HG02981 (cell line): ENCODE data around the gene PGP.
"Not testable (repeated sequence)": the region's sequence is repeated elsewhere in the genome, so short reads cannot be mapped to it uniquely, and the experiment has no call there.

Source experiments
- ATAC-seq: cut with Tn5 transposase; IDR thresholded peaks from one replicate; pipeline ENCODE4 v1.9.1; 2021; ENCODE audit warnings: mild to moderate bottlenecking, moderate library complexity; ENCODE audit not compliant: unreplicated experiment

The PGP gene

GRCh38 chr16:2223221-2223941 lies 8.7 kb upstream of the PGP start, which contains the start of gene E4F1:
Gene E4F1, plus strand, starts transcription at chr16:2223591. Its CDS starts 23 bp downstream, at chr16:2223614.
- ATAC-seq: peak; percentile 95

GRCh38 chr16:2216330-2216729 lies 1.7 kb upstream of the PGP start:
- no peak for ATAC-seq

GRCh38 chr16:2213817-2214718 lies 572 bp downstream of the PGP start:
- peak; percentile 6 for ATAC-seq

- no peak for ATAC-seq
These were observed 2.0 kb downstream of the PGP start for GRCh38 chr16:2212362-2213324.

GRCh38 chr16:2211923-2212347 lies 2.7 kb downstream of the PGP start:
- no peak for ATAC-seq

GRCh38 chr16:2210386-2211365 lies 4.0 kb downstream of the PGP start, which contains the start of gene BRICD5:
Gene BRICD5, minus strand, starts transcription at chr16:2210863. Its CDS starts 30 bp downstream, at chr16:2210833.
- no peak for ATAC-seq

- no peak for ATAC-seq
These were observed 4.7 kb downstream of the PGP start for GRCh38 chr16:2210009-2210332.

GRCh38 chr16:2209258-2210008 lies 5.2 kb downstream of the PGP start:
- ATAC-seq: no peak

GRCh38 chr16:2208772-2209171 lies 5.9 kb downstream of the PGP start:
- no peak for ATAC-seq

- ATAC-seq: no peak
These were observed 6.3 kb downstream of the PGP start for GRCh38 chr16:2208308-2208707.

GRCh38 chr16:2207872-2208271 lies 6.8 kb downstream of the PGP start:
- no peak for ATAC-seq

GRCh38 chr16:2206780-2207433 lies 7.7 kb downstream of the PGP start:
- no peak for ATAC-seq

GRCh38 chr16:2206420-2206779 lies 8.2 kb downstream of the PGP start:
- ATAC-seq: no peak

- ATAC-seq: peak; percentile 19
These were observed 8.7 kb downstream of the PGP start for GRCh38 chr16:2205967-2206313.

GRCh38 chr16:2205104-2205966 lies 9.3 kb downstream of the PGP start, which contains the start of gene MLST8:
Gene MLST8, plus strand, starts transcription at chr16:2205454. Its CDS starts 632 bp downstream, at chr16:2206086.
- peak; percentile 79 for ATAC-seq

- ATAC-seq: no peak
These were observed 10.1 kb downstream of the PGP start for GRCh38 chr16:2204416-2205103.

- ATAC-seq: not testable (repeated sequence)
These were observed 11.4 kb downstream of the PGP start for GRCh38 chr16:2203119-2203688.
